K562 (cell line): ENCODE measurements around the gene MCFD2. TPM values are rescaled to one million over a fixed set of nuclear protein-coding genes. Genes with fewer than 3 reads are reported as not detected.

Experiments used
- E2F6 ChIP-seq, 2 experiments: IDR thresholded peaks; 2 replicates each; pipeline ENCODE4 v1.6.1; 2011; ENCODE audit warnings: borderline replicate concordance in 1 of 2, control low read depth in 1 of 2, low read depth in 1 of 2, low read length in 1 of 2, mild to moderate bottlenecking in 1 of 2, mixed read lengths in 1 of 2, moderate library complexity in 1 of 2; ENCODE audit not compliant: insufficient read depth in 1 of 2, insufficient read length in 1 of 2, poor library complexity in 1 of 2, severe bottlenecking in 1 of 2; ENCODE audit errors: extremely low read depth in 1 of 2
- FOXK2 ChIP-seq, 2 experiments: fragments of 450-650 bp; IDR thresholded peaks in 1 of 2; conservative IDR thresholded peaks in 1 of 2; 2 replicates each; pipeline ENCODE4 v1.6.1; 2016; ENCODE audit warnings: low read depth in 2 of 2, mild to moderate bottlenecking in 1 of 2
- GABPB1 ChIP-seq: sonication (generic); formaldehyde crosslinking; IDR thresholded peaks from 2 replicates; pipeline ENCODE4 v1.8.0; 2022; ENCODE audit warnings: mild to moderate bottlenecking, missing genetic modification reagents
- MNT ChIP-seq, 2 experiments: fragments of 450-650 bp; conservative IDR thresholded peaks; 2 replicates each; pipeline ENCODE4 v1.6.1; 2017; ENCODE audit warnings: mild to moderate bottlenecking in 2 of 2, moderate library complexity in 2 of 2
- MXD1 ChIP-seq: fragments of 250-450 bp; sonication (Bioruptor Pico); IDR thresholded peaks from 2 replicates; pipeline ENCODE4 v1.8.0; 2021; ENCODE audit warnings: borderline replicate concordance, mild to moderate bottlenecking, moderate library complexity; ENCODE audit not compliant: poor library complexity, severe bottlenecking
- NKRF ChIP-seq: fragments of 450-650 bp; IDR thresholded peaks from 2 replicates; pipeline ENCODE4 v1.6.1; 2016; ENCODE audit warnings: borderline replicate concordance
- NR1H2 ChIP-seq: sonication (generic); formaldehyde crosslinking; IDR thresholded peaks from 2 replicates; pipeline ENCODE4 v1.4.0; 2020; ENCODE audit warnings: mild to moderate bottlenecking, missing genetic modification reagents
- SMAD3 ChIP-seq: fragments of 450-650 bp; formaldehyde crosslinking; conservative IDR thresholded peaks from 2 replicates; pipeline ENCODE4 v1.4.0; 2020; ENCODE audit warnings: mild to moderate bottlenecking
- TAF15 ChIP-seq: fragments of 200-400 bp; formaldehyde crosslinking; IDR thresholded peaks from 2 replicates; pipeline ENCODE4 v1.6.1; 2017; ENCODE audit warnings: mild to moderate bottlenecking, low read depth, low read length, moderate library complexity
- TRIM24 ChIP-seq, 2 experiments: fragments of 450-650 bp; IDR thresholded peaks; 2 replicates each; pipeline ENCODE4 v1.6.1; 2016
- ZNF436 ChIP-seq: fragments of 250-450, 450-650 bp; sonication (Bioruptor Pico); formaldehyde crosslinking; IDR thresholded peaks from 2 replicates; pipeline ENCODE4 v1.7.0; 2020; ENCODE audit warnings: mild to moderate bottlenecking
- polyA plus RNA-seq, 8 experiments: library from polyadenylated mRNA; depleted of rRNA in 4 of 8; stranded (reverse) in 5 of 8; unstranded in 3 of 8; fragments of >200 nt; fragmentation: Nextera tagmentation in 2 of 8; fragmentation: Illumina TruSeq in 1 of 8; extraction: Ambion mirVana in 2 of 8; extraction: Trizol in 1 of 8; gene quantifications; 2 replicates each; pipeline versions ENCODE4 v1.2.1 to v1.2.3, GENCODE V29; 2011 to 2014; ENCODE audit warnings: inconsistent platforms in 1 of 8, missing spikeins in 1 of 8
- total RNA-seq, 7 experiments: library from RNA; depleted of rRNA in 6 of 7; stranded (reverse); fragments of >200 nt in 6 of 7; fragmentation: Illumina TruSeq in 2 of 7; extraction: Trizol in 2 of 7; gene quantifications; 2 replicates each; pipeline versions ENCODE4 v1.2.1 to v1.2.3, GENCODE V29; 2011 to 2021; ENCODE audit warnings: low replicate concordance in 1 of 7

Gene MCFD2
- total and polyA plus RNA-seq, 9 of the 15 experiments (the other 6 are each of a cell fraction or from before 2014, with no cell fraction given), result 78.6 to 237 (median 123) TPM

GRCh38 chr2:46901611-46902010, 14.0 kb downstream of the MCFD2 start (continued):
- peak in 1 of 2 experiments; percentile 37 for TF ChIP-seq E2F6 (IDR thresholded peaks at IDR 0.05; ENCODE audit: borderline replicate concordance in 1 of 2, extremely low read depth in 1 of 2, insufficient read depth in 1 of 2, insufficient read length in 1 of 2, low read depth in 1 of 2, low read length in 1 of 2, poor library complexity in 1 of 2, severe bottlenecking in 1 of 2)
- no peak for TF ChIP-seq MXD1 (CRISPR knock-in tag)
- TF ChIP-seq ZNF436, result no peak
- TF ChIP-seq FOXK2 (conservative IDR thresholded peaks at IDR 0.05 in 1 of 2, IDR thresholded peaks at IDR 0.05 in 1 of 2; ENCODE audit: low read depth in 2 of 2), result peak in 1 of 2 experiments; percentile 63; a peak in 1 of 4 replicates
- TF ChIP-seq NKRF, result no peak
- no peak for TF ChIP-seq NR1H2
- TF ChIP-seq MNT (conservative IDR thresholded peaks at IDR 0.05), result peak; percentile 60 to 75
- TF ChIP-seq TAF15, result no peak
- TF ChIP-seq SMAD3 (CRISPR knock-in tag), result no peak
- no peak for TF ChIP-seq TRIM24 (IDR thresholded peaks at IDR 0.05)
- TF ChIP-seq GABPB1 (CRISPR knock-in tag), result no peak
